Measurements from ENCODE around the gene MESD. TPM values are rescaled to one million over a fixed set of nuclear protein-coding genes. Genes with fewer than 3 reads are reported as not detected.

The MESD gene
- total RNA-seq, 1 experiment from 2014 or later = 21.9 TPM

DNA sequence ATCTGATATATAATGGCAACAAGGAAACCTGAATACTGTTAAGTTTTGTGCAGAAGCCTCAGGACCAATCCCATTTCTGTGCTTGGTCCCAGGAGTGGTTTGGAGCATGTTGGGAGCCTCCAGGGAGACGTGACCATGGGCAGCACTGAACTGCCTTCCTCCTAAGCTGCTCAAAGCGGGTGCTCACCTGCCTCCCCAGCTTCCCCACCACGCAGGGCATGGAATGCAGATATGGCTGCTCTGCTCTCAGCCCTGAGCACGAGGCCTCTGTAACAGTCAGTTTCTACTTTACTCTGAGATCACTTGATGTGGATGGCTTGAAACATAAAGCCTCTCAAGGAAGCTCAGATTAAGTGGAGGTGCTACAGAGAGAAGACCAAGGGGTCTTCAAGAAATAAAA is 49.3 kb downstream of the MESD start:
- BruUV-seq (replicated peaks) = no TSS peak
- H3K27me3 ChIP-seq (ENCODE audit: insufficient read depth, low read depth) = no peaks in the 10 kb centered on the region
- CTCF ChIA-PET = no interaction called here

DNA sequence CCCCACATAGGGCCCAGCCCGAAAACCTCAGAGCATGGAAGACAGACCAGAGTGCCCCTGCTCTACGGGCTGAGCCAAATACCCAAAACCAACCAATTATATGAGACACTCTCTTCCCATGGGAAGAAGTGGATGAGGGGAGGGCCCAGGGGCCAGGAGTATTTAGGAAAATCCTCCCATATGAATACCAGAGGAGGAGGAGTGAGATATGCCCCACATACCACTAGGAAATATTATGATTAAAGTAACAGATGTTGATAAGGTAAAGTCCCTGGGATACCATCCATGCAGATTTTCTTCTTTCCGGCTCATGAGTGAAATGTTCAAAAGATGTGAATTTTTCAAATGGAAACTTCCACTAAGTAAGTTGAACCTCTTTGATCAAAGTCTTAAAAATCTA is 50.4 kb downstream of the MESD start:
- ChIA-PET CTCF (no interaction called here), POLR2A (ENCODE audit: unreplicated experiment) (interaction anchor here (0.6 kb wide), 1 partner anchor 141 kb away, joined by 3 read pairs; no protein-coding TSS in a partner anchor)
- TF ChIP-seq, protein P1, sequence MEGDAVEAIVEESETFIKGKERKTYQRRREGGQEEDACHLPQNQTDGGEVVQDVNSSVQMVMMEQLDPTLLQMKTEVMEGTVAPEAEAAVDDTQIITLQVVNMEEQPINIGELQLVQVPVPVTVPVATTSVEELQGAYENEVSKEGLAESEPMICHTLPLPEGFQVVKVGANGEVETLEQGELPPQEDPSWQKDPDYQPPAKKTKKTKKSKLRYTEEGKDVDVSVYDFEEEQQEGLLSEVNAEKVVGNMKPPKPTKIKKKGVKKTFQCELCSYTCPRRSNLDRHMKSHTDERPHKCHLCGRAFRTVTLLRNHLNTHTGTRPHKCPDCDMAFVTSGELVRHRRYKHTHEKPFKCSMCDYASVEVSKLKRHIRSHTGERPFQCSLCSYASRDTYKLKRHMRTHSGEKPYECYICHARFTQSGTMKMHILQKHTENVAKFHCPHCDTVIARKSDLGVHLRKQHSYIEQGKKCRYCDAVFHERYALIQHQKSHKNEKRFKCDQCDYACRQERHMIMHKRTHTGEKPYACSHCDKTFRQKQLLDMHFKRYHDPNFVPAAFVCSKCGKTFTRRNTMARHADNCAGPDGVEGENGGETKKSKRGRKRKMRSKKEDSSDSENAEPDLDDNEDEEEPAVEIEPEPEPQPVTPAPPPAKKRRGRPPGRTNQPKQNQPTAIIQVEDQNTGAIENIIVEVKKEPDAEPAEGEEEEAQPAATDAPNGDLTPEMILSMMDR (conservative IDR thresholded peaks at IDR 0.05) = no peak
- no peak for TF ChIP-seq EZH2 (IDR thresholded peaks at IDR 0.05; ENCODE audit: low read depth)
- Histone ChIP-seq H2AFZ (no peak overlapping the region), H3K9me2 (ENCODE audit: insufficient read depth) (no peaks in the 10 kb centered on the region), H3K79me2 (ENCODE audit: low read depth) (no peaks in the 10 kb centered on the region), H3K4me2 (no peak overlapping the region), H3K27me3 (ENCODE audit: insufficient read depth, low read depth) (no peaks in the 10 kb centered on the region), H4K20me1 (ENCODE audit: insufficient read depth) (no peaks in the 10 kb centered on the region), H3K27ac (no peak overlapping the region), H3K4me1 (replicated peaks; ENCODE audit: insufficient read depth) (peaks cover 7% of the 10 kb centered on the region; the same call in 1 of the 2 replicates), H3F3A (ENCODE audit: insufficient read depth, low read depth) (no peaks in the 10 kb centered on the region), H3K36me3 (ENCODE audit: low read depth) (no peaks in the 10 kb centered on the region), H3K4me3 (no peak overlapping the region), H3K9me3 (ENCODE audit: insufficient read depth, low read depth) (no peaks in the 10 kb centered on the region)
- no TSS peak for BruUV-seq (replicated peaks)
- DNase-seq = no peak
- intact Hi-C loops (cut with micrococcal nuclease; ENCODE audit: unreplicated experiment) = no loop called here

More for the DNA sequence above, 49.3 kb downstream of the MESD start:
- no peak for TF ChIP-seq EZH2 (IDR thresholded peaks at IDR 0.05; ENCODE audit: low read depth)
- TF ChIP-seq, protein P1 (conservative IDR thresholded peaks at IDR 0.05) = no peak
- H2AFZ ChIP-seq = no peak overlapping the region
- H3K9me2 ChIP-seq (ENCODE audit: insufficient read depth) = no peaks in the 10 kb centered on the region
- H3K27ac ChIP-seq = no peak overlapping the region
- POLR2A ChIA-PET (ENCODE audit: unreplicated experiment) = no interaction called here
- no peaks in the 10 kb centered on the region for H3K36me3 ChIP-seq (ENCODE audit: low read depth)
- H3K4me2 ChIP-seq = no peak overlapping the region
- H4K20me1 ChIP-seq (ENCODE audit: insufficient read depth) = no peaks in the 10 kb centered on the region
- H3K4me3 ChIP-seq = no peak overlapping the region
- no peak for DNase-seq
- no peaks in the 10 kb centered on the region for H3F3A ChIP-seq (ENCODE audit: insufficient read depth, low read depth)
- no peaks in the 10 kb centered on the region for H3K79me2 ChIP-seq (ENCODE audit: low read depth)
- no peaks in the 10 kb centered on the region for H3K4me1 ChIP-seq (replicated peaks; ENCODE audit: insufficient read depth)
- no peaks in the 10 kb centered on the region for H3K9me3 ChIP-seq (ENCODE audit: insufficient read depth, low read depth)
- intact Hi-C loops (cut with micrococcal nuclease; ENCODE audit: unreplicated experiment) = no loop called here

DNA sequence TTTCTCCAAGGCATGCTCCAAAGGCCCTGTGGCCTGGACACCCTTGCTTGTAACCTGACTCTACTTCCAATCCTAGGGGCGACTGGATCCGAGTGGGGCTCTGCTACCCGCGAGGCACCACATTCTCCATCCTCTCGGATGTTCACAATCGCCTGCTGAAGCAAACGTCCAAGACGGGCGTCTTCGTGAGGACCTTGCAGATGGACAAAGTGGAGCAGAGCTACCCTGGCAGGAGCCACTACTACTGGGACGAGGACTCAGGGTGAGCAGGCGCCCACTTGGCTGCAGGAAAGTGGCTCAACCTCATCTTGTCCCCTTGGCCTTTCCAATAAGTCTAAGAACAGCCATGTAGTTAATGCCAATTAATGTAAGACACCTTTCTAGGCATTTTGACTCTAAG is 51.9 kb downstream of the MESD start:
- BruUV-seq (replicated peaks) = no TSS peak
- Histone ChIP-seq H3K79me2 (ENCODE audit: low read depth) (no peaks in the 10 kb centered on the region), H3K9me2 (ENCODE audit: insufficient read depth) (no peaks in the 10 kb centered on the region), H3K4me3 (no peak overlapping the region), H3K27me3 (ENCODE audit: insufficient read depth, low read depth) (no peaks in the 10 kb centered on the region), H3F3A (ENCODE audit: insufficient read depth, low read depth) (no peaks in the 10 kb centered on the region), H3K4me2 (no peak overlapping the region), H3K36me3 (ENCODE audit: low read depth) (no peaks in the 10 kb centered on the region), H3K4me1 (replicated peaks; ENCODE audit: insufficient read depth) (peaks cover 7% of the 10 kb centered on the region; the same call in 1 of the 2 replicates), H2AFZ (no peak overlapping the region), H3K27ac (no peak overlapping the region), H3K9me3 (ENCODE audit: insufficient read depth, low read depth) (no peaks in the 10 kb centered on the region), H4K20me1 (ENCODE audit: insufficient read depth) (no peaks in the 10 kb centered on the region)
- intact Hi-C loops (cut with micrococcal nuclease; ENCODE audit: unreplicated experiment) = no loop called here
- ChIA-PET CTCF (no interaction called here), POLR2A (ENCODE audit: unreplicated experiment) (no interaction called here)
- DNase-seq = no peak
- TF ChIP-seq EZH2 (IDR thresholded peaks at IDR 0.05; ENCODE audit: low read depth) = no peak
- TF ChIP-seq, protein P1 (conservative IDR thresholded peaks at IDR 0.05) = no peak

Data from PC-9 (cell line).